SW 1271 (cell line): Measurements from ENCODE around the gene CAMTA1.

ENCODE experiments used
- DNase-seq, 2 experiments: peaks; one replicate each; lab custom pipeline; 2025; lab: John Stamatoyannopoulos, UW

CAMTA1 gene

GRCh38 chr1:7256526-7256925, 471.3 kb downstream of the CAMTA1 start:
- no peak for DNase-seq

- no peak for DNase-seq
These were observed 472.0 kb downstream of the CAMTA1 start for GRCh38 chr1:7257225-7257624.

GRCh38 chr1:7258589-7259135, 473.4 kb downstream of the CAMTA1 start:
- no peak for DNase-seq

- no peak for DNase-seq
These were observed 474.7 kb downstream of the CAMTA1 start for GRCh38 chr1:7259955-7260354.

- no peak for DNase-seq
These were observed 476.2 kb downstream of the CAMTA1 start for GRCh38 chr1:7261490-7261889.

GRCh38 chr1:7262611-7263010, 477.4 kb downstream of the CAMTA1 start:
- DNase-seq, result no peak

- no peak for DNase-seq
These were observed 478.0 kb downstream of the CAMTA1 start for GRCh38 chr1:7263021-7263960.

- DNase-seq, result no peak
These were observed 478.8 kb downstream of the CAMTA1 start for GRCh38 chr1:7264101-7264500.

GRCh38 chr1:7265771-7266371, 480.6 kb downstream of the CAMTA1 start:
- DNase-seq, result peak; percentile 70 to 85

- no peak for DNase-seq
These were observed 481.3 kb downstream of the CAMTA1 start for GRCh38 chr1:7266561-7266960.

- no peak for DNase-seq
These were observed 482.2 kb downstream of the CAMTA1 start for GRCh38 chr1:7267493-7267892.

- DNase-seq, result no peak
These were observed 483.7 kb downstream of the CAMTA1 start for GRCh38 chr1:7268983-7269382.

GRCh38 chr1:7269525-7269924, 484.3 kb downstream of the CAMTA1 start:
- no peak for DNase-seq

GRCh38 chr1:7274256-7274655, 489.0 kb downstream of the CAMTA1 start:
- no peak for DNase-seq

- no peak for DNase-seq
These were observed 492.8 kb downstream of the CAMTA1 start for GRCh38 chr1:7278045-7278444.

GRCh38 chr1:7278827-7279765, 493.8 kb downstream of the CAMTA1 start:
- no peak for DNase-seq

- no peak for DNase-seq
These were observed 494.5 kb downstream of the CAMTA1 start for GRCh38 chr1:7279769-7280168.

GRCh38 chr1:7280347-7280960, 495.2 kb downstream of the CAMTA1 start:
- no peak for DNase-seq

GRCh38 chr1:7281821-7282220, 496.6 kb downstream of the CAMTA1 start:
- no peak for DNase-seq

- no peak for DNase-seq
These were observed 499.7 kb downstream of the CAMTA1 start for GRCh38 chr1:7284839-7285435.

- no peak for DNase-seq
These were observed 500.7 kb downstream of the CAMTA1 start for GRCh38 chr1:7285856-7286454.
